GM12878 (cell line): ENCODE data around the gene ZNF474. TPM values are rescaled to one million over a fixed set of nuclear protein-coding genes. Genes with fewer than 3 reads are reported as not detected.

Experiments
- ATAC-seq: fragments of 200-7000 bp; cut with Tn5 transposase; 3 replicates; pipeline ENCODE4 v1.9.1; 2020; ENCODE audit warnings: mild to moderate bottlenecking, moderate library complexity
- BruUV-seq: library from RNA; stranded (reverse); fragments of 400-500 nt; replicated peaks from 2 replicates; lab custom pipeline; 2021; lab: Mats Ljungman, UMichigan
- CTCF ChIA-PET: fragments of 300-600 bp; sonication (Branson Sonifier 250); formaldehyde crosslinking; extraction: SDS; loops from one replicate; lab custom pipeline; 2021; ENCODE audit warnings: inconsistent platforms; lab: Yijun Ruan, JAX
- POLR2A ChIA-PET: fragments of 350-600 bp; formaldehyde crosslinking; extraction: SDS; loops from one replicate; lab custom pipeline; 2021; ENCODE audit warnings: inconsistent platforms; lab: Charles Lee
- RAD21 ChIA-PET: fragments of 300-600 bp; sonication (Branson Sonifier 250); formaldehyde crosslinking; loops from one replicate; lab custom pipeline; 2023; ENCODE audit warnings: antibody characterized with exemption; ENCODE audit not compliant: unreplicated experiment; lab: Charles Lee
- SMC1A ChIA-PET: fragments of 300-600 bp; sonication (Branson Sonifier 250); formaldehyde crosslinking; loops from one replicate; lab custom pipeline; 2023; ENCODE audit not compliant: unreplicated experiment, uncharacterized antibody; lab: Charles Lee
- DNase-seq: peaks from one replicate; pipeline ENCODE4 v3.0.0-alpha.2; 2011; ENCODE audit warnings: low read depth, low spot score
- FAIRE-seq: peaks from 3 replicates; lab custom pipeline; 2011; peaks lifted over from hg19 to GRCh38; lab: Jason Lieb, UNC
- H2AFZ ChIP-seq: 2 replicates; pipeline ENCODE4 v1.6.0; 2011; ENCODE audit warnings: low read depth, low read length, control low read depth; ENCODE audit not compliant: control insufficient read depth
- H3K27ac ChIP-seq: 2 replicates; pipeline ENCODE4 v1.5.1; 2011; ENCODE audit warnings: control low read depth; ENCODE audit not compliant: control insufficient read depth, insufficient read depth
- H3K27me3 ChIP-seq, 2 experiments: replicated peaks in 1 of 2; 2 replicates each; pipeline versions ENCODE4 v1.6.0 to v1.6.1; 2011; ENCODE audit warnings: low read length in 1 of 2; ENCODE audit not compliant: control insufficient read depth in 2 of 2, insufficient read depth in 2 of 2
- H3K36me3 ChIP-seq, 2 experiments: 2 replicates each; pipeline ENCODE4 v1.5.1; 2011; ENCODE audit warnings: low read length in 1 of 2; ENCODE audit not compliant: control insufficient read depth in 2 of 2, insufficient read depth in 2 of 2
- H3K4me1 ChIP-seq: 2 replicates; pipeline ENCODE4 v1.6.1; 2011; ENCODE audit warnings: mild to moderate bottlenecking, low read length, moderate library complexity, mixed read lengths; ENCODE audit not compliant: control insufficient read depth, insufficient read depth
- H3K4me2 ChIP-seq: 2 replicates; pipeline ENCODE4 v1.6.0; 2011; ENCODE audit warnings: control low read depth; ENCODE audit not compliant: control insufficient read depth, insufficient read depth
- H3K4me3 ChIP-seq: fragments of 200-600 bp; sonication (generic); 2 replicates; pipeline ENCODE4 v1.5.1; 2016
- H3K79me2 ChIP-seq: 2 replicates; pipeline ENCODE4 v1.6.0; 2011; ENCODE audit warnings: low read length; ENCODE audit not compliant: control insufficient read depth, insufficient read depth
- H3K9ac ChIP-seq: 2 replicates; pipeline ENCODE4 v1.8.0; 2011; ENCODE audit warnings: low read length, control low read depth, mixed read lengths; ENCODE audit not compliant: control insufficient read depth, insufficient read depth
- H3K9me3 ChIP-seq: replicated peaks from 3 replicates; pipeline ENCODE4 v1.5.1; 2011; ENCODE audit warnings: mild to moderate bottlenecking, low read length; ENCODE audit not compliant: control insufficient read depth, insufficient read depth
- H4K20me1 ChIP-seq: 2 replicates; pipeline ENCODE4 v1.6.0; 2011; ENCODE audit not compliant: control insufficient read depth, insufficient read depth
- CHD2 ChIP-seq: IDR thresholded peaks from 2 replicates; pipeline ENCODE4 v1.6.1; 2011; ENCODE audit warnings: low read depth, low read length, improper control_type of control experiment, borderline replicate concordance
- CREB1 ChIP-seq: IDR thresholded peaks from 2 replicates; pipeline ENCODE4 v1.6.1; 2012; ENCODE audit warnings: low read depth, mild to moderate bottlenecking, inconsistent platforms
- E2F8 ChIP-seq: fragments of 450-650 bp; IDR thresholded peaks from 2 replicates; pipeline ENCODE4 v1.6.1; 2018; ENCODE audit warnings: mild to moderate bottlenecking, low read depth, moderate library complexity; ENCODE audit not compliant: partially characterized antibody
- GATAD2B ChIP-seq: fragments of 450-650 bp; conservative IDR thresholded peaks from 2 replicates; pipeline ENCODE4 v1.6.1; 2017; ENCODE audit warnings: low read depth, mild to moderate bottlenecking, moderate library complexity
- HDAC2 ChIP-seq: fragments of 200-600 bp; sonication (generic); IDR thresholded peaks from 2 replicates; pipeline ENCODE4 v1.6.1; 2017
- IKZF2 ChIP-seq, 2 experiments: fragments of 450-650 bp; IDR thresholded peaks; 2 replicates each; pipeline ENCODE4 v1.6.1; 2017; ENCODE audit warnings: mild to moderate bottlenecking in 2 of 2, moderate library complexity in 2 of 2
- NFYA ChIP-seq: IDR thresholded peaks from 2 replicates; pipeline ENCODE4 v1.6.1; 2011; ENCODE audit warnings: low read depth, mild to moderate bottlenecking, low read length, improper control_type of control experiment, borderline replicate concordance
- NR2F1 ChIP-seq: fragments of 450-650 bp; conservative IDR thresholded peaks from 2 replicates; pipeline ENCODE4 v1.6.1; 2017; ENCODE audit warnings: mild to moderate bottlenecking
- SUZ12 ChIP-seq: fragments of 200-600 bp; sonication (generic); IDR thresholded peaks from one replicate; pipeline ENCODE4 v1.6.1; 2018; ENCODE audit warnings: antibody characterized with exemption, mild to moderate bottlenecking; ENCODE audit not compliant: unreplicated experiment
- WRNIP1 ChIP-seq: IDR thresholded peaks from 2 replicates; pipeline ENCODE4 v1.6.1; 2011; ENCODE audit warnings: low read depth, low read length, improper control_type of control experiment, borderline replicate concordance
- WGBS: methylation state at CpG from one replicate; pipeline ENCODE4 v1.1.6; 2016; ENCODE audit warnings: low lambda C conversion rate; ENCODE audit not compliant: insufficient replicate concordance, insufficient coverage; ENCODE audit errors: missing lambda C conversion rate; 5-methylcytosine and 5-hydroxymethylcytosine counted together
- in situ Hi-C: fragments of 300-500 bp; cut with MboI; formaldehyde crosslinking; loops from 9 replicates; pipeline ENCODE4 v1.14.3; 2018; ENCODE audit warnings: mixed read lengths
- intact Hi-C: fragments of 100-400 bp; cut with micrococcal nuclease; formaldehyde crosslinking; loops from one replicate; pipeline ENCODE4 v1.14.2; 2022; ENCODE audit not compliant: unreplicated experiment
- polyA plus RNA-seq, 11 experiments: library from polyadenylated mRNA; depleted of rRNA in 4 of 11; unstranded in 6 of 11; stranded (reverse) in 5 of 11; fragments of >200 nt; fragmentation: Nextera tagmentation in 4 of 11; fragmentation: Illumina TruSeq in 1 of 11; extraction: Ambion mirVana in 4 of 11; extraction: Trizol in 1 of 11; gene quantifications; 1 replicate in 1 of 11; 2 replicates in 10 of 11; pipeline versions ENCODE4 v1.2.1 to v1.2.3, GENCODE V29; 2011 to 2016; ENCODE audit warnings: inconsistent platforms in 2 of 11, missing spikeins in 2 of 11, low read depth in 1 of 11
- total RNA-seq, 4 experiments: library from RNA; depleted of rRNA in 3 of 4; stranded (reverse); fragments of >200 nt in 3 of 4; fragmentation: Illumina TruSeq in 1 of 4; extraction: Trizol in 1 of 4; gene quantifications; 2 replicates each; pipeline versions ENCODE4 v1.2.1 to v1.2.3, GENCODE V29; 2013 to 2021

Gene ZNF474
- total and polyA plus RNA-seq, 10 of the 15 experiments (the other 5 are each of a cell fraction or from before 2014, with no cell fraction given), result 0.06 to 0.97 (median 0.13) TPM; not detected in 3

GRCh38 chr5:122105909-122106308, 23.4 kb upstream of the ZNF474 start (continued):
- no peak for TF ChIP-seq E2F8
- no peak for TF ChIP-seq CHD2
- no peak for TF ChIP-seq GATAD2B
- no peak for TF ChIP-seq NFYA
- no peak for TF ChIP-seq SUZ12
- TF ChIP-seq NR2F1, result no peak
- TF ChIP-seq HDAC2, result no peak
- TF ChIP-seq CREB1, result no peak
- TF ChIP-seq, all 136 proteins: peak for 0

GRCh38 chr5:122107016-122107415, 22.3 kb upstream of the ZNF474 start:
- ATAC-seq (no peak), FAIRE-seq (no peak), DNase-seq (no peak)
- no peak overlapping the region for H3K27ac ChIP-seq
- in situ Hi-C loops (no loop called here), intact Hi-C loops (no loop called here)
- RAD21 ChIA-PET, result no interaction called here
- H3K9me3 ChIP-seq, result no peaks in the 10 kb centered on the region
- no peaks in the 10 kb centered on the region for H4K20me1 ChIP-seq
- SMC1A ChIA-PET, result no interaction called here
- no peaks in the 10 kb centered on the region for H3K4me1 ChIP-seq
- CTCF ChIA-PET, result no interaction called here
- no peak overlapping the region for H2AFZ ChIP-seq
- H3K79me2 ChIP-seq, result no peaks in the 10 kb centered on the region
- no peak overlapping the region for H3K9ac ChIP-seq
- no peak overlapping the region for H3K4me3 ChIP-seq
- no peaks in the 10 kb centered on the region for H3K27me3 ChIP-seq
- POLR2A ChIA-PET, result no interaction called here
- WGBS, result 39% methylated on average over 4 of the region's 4 CpGs
- H3K36me3 ChIP-seq, result no peaks in the 10 kb centered on the region
- TF ChIP-seq WRNIP1, result no peak
- TF ChIP-seq IKZF2 (IDR thresholded peaks at IDR 0.05), result no peak
- no TSS peak for BruUV-seq
- H3K4me2 ChIP-seq, result no peak overlapping the region
